GM12878 (cell line): ENCODE data around the gene PSMD13.

Source experiments
- CTCF ChIP-seq, 3 experiments: IDR thresholded peaks in 2 of 3; conservative IDR thresholded peaks in 1 of 3; 2 replicates each; pipeline ENCODE4 v1.5.1; 2011; ENCODE audit warnings: low read depth in 3 of 3, low read length in 3 of 3, mild to moderate bottlenecking in 3 of 3, control low read depth in 2 of 3, moderate library complexity in 2 of 3, inconsistent platforms in 1 of 3, mixed read lengths in 1 of 3; ENCODE audit not compliant: control insufficient read depth in 2 of 3, insufficient read depth in 1 of 3; ENCODE audit errors: extremely low read depth in 1 of 3
- IKZF1 ChIP-seq: fragments of 450-650 bp; conservative IDR thresholded peaks from 2 replicates; pipeline ENCODE4 v1.6.1; 2017; ENCODE audit warnings: antibody characterized with exemption, mild to moderate bottlenecking
- JUND ChIP-seq: IDR thresholded peaks from 2 replicates; pipeline ENCODE4 v1.6.1; 2012; ENCODE audit warnings: low read depth, mild to moderate bottlenecking, low read length, improper control_type of control experiment, moderate library complexity
- POLR2A ChIP-seq: IDR thresholded peaks from 2 replicates; pipeline ENCODE4 v1.6.1; 2011; ENCODE audit warnings: low read depth, mild to moderate bottlenecking, low read length
- SIN3A ChIP-seq: IDR thresholded peaks from 2 replicates; pipeline ENCODE4 v1.6.1; 2012; ENCODE audit warnings: low read depth, low read length, improper control_type of control experiment
- TAF1 ChIP-seq: IDR thresholded peaks from 2 replicates; pipeline ENCODE4 v1.6.1; 2011; ENCODE audit warnings: mild to moderate bottlenecking, low read depth, low read length, borderline replicate concordance
- USF2 ChIP-seq: IDR thresholded peaks from 2 replicates; pipeline ENCODE4 v1.6.1; 2011; ENCODE audit warnings: low read depth, low read length, improper control_type of control experiment, borderline replicate concordance
- TF ChIP-seq, protein P1 (sequence below): IDR thresholded peaks from 2 replicates; pipeline ENCODE4 v1.6.1; 2012; ENCODE audit warnings: low read depth, low read length, improper control_type of control experiment
- TF ChIP-seq, protein P2 (sequence below): IDR thresholded peaks from 2 replicates; pipeline ENCODE4 v1.6.1; 2011; ENCODE audit warnings: low read depth, mild to moderate bottlenecking, low read length, moderate library complexity, borderline replicate concordance; ENCODE audit errors: extremely low read depth
- TF ChIP-seq, protein P3 (sequence below): IDR thresholded peaks from 2 replicates; pipeline ENCODE4 v1.6.1; 2012; ENCODE audit warnings: mild to moderate bottlenecking, low read depth, low read length

- TF ChIP-seq SIN3A, result no peak
- TF ChIP-seq, protein P1, sequence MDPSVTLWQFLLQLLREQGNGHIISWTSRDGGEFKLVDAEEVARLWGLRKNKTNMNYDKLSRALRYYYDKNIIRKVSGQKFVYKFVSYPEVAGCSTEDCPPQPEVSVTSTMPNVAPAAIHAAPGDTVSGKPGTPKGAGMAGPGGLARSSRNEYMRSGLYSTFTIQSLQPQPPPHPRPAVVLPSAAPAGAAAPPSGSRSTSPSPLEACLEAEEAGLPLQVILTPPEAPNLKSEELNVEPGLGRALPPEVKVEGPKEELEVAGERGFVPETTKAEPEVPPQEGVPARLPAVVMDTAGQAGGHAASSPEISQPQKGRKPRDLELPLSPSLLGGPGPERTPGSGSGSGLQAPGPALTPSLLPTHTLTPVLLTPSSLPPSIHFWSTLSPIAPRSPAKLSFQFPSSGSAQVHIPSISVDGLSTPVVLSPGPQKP, result no peak
- no peak for TF ChIP-seq USF2
- TF ChIP-seq, protein P2, sequence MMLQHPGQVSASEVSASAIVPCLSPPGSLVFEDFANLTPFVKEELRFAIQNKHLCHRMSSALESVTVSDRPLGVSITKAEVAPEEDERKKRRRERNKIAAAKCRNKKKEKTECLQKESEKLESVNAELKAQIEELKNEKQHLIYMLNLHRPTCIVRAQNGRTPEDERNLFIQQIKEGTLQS, result no peak
- TF ChIP-seq POLR2A, result no peak
- no peak for TF ChIP-seq CTCF (IDR thresholded peaks at IDR 0.05 in 2 of 3, conservative IDR thresholded peaks at IDR 0.05 in 1 of 3; ENCODE audit: control insufficient read depth in 2 of 3, extremely low read depth in 1 of 3, insufficient read depth in 1 of 3, low read depth in 3 of 3, low read length in 3 of 3)
- TF ChIP-seq, protein P3, sequence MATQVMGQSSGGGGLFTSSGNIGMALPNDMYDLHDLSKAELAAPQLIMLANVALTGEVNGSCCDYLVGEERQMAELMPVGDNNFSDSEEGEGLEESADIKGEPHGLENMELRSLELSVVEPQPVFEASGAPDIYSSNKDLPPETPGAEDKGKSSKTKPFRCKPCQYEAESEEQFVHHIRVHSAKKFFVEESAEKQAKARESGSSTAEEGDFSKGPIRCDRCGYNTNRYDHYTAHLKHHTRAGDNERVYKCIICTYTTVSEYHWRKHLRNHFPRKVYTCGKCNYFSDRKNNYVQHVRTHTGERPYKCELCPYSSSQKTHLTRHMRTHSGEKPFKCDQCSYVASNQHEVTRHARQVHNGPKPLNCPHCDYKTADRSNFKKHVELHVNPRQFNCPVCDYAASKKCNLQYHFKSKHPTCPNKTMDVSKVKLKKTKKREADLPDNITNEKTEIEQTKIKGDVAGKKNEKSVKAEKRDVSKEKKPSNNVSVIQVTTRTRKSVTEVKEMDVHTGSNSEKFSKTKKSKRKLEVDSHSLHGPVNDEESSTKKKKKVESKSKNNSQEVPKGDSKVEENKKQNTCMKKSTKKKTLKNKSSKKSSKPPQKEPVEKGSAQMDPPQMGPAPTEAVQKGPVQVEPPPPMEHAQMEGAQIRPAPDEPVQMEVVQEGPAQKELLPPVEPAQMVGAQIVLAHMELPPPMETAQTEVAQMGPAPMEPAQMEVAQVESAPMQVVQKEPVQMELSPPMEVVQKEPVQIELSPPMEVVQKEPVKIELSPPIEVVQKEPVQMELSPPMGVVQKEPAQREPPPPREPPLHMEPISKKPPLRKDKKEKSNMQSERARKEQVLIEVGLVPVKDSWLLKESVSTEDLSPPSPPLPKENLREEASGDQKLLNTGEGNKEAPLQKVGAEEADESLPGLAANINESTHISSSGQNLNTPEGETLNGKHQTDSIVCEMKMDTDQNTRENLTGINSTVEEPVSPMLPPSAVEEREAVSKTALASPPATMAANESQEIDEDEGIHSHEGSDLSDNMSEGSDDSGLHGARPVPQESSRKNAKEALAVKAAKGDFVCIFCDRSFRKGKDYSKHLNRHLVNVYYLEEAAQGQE, result no peak
- no peak for TF ChIP-seq TAF1
- no peak for TF ChIP-seq IKZF1
- TF ChIP-seq JUND, result no peak
These were observed 3.8 kb upstream of the PSMD13 start for GRCh38 chr11:232783-233565.
